ENCODE measurements around the gene HRG.

Gene HRG

DNA sequence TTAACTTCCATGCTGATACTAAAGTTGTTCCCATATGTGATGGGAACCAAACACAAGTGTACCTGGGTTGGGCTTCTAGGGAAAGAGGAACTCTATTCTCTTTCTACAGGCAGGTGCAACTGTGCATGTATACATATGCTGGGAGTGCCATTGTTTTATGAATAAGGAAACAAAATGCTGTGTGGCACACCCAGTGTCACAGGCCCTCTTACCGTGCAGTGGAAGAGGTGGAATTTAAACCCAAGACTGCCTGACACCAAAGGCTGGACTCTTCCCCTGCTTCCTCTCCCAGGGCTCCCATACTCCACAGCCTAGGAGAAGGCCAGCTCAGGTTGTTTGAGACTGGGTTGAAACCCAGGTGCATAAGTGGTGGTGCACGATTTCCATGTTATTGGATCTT lies 27.6 kb upstream of the HRG start:
- DNase-seq = no peak

DNA sequence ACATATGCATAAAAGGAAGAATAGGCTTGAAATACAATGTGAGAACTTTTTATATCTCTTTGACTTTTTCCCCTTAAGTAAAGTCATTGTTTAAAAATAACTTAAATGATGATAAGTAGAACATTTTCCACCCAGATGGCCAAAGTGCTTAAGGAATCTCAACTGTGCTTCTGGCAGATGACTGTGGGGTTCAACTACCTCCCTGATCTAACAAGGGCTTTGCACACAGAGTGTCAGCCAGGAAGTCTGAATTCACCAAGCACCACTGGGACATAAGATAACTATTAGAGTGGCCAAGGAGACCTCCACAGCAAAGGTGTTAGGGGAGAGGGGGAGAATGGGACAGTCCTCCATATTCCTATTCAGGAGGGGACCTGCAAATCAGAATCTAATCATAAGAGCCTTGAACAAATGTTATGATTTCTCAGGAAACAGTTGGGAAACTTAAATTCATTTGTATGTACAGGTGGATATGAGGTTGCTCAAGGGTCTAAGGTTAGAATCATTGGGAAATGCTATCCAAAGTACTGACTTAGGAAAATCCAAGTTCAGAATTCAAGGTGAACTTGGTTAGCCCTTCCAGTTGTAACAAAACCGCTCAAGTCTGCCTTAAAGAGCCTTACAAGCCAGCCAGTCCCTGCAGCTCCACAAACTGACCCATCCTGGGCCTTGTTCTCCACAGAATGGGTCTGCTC lies 25.9 kb upstream of the HRG start, which contains the start of gene FETUB:
TSS of gene FETUB (plus strand) at position 622 of the 695 bp plus-strand sequence. CDS start at position 684, 62 bp downstream.
- no peak for DNase-seq

DNA sequence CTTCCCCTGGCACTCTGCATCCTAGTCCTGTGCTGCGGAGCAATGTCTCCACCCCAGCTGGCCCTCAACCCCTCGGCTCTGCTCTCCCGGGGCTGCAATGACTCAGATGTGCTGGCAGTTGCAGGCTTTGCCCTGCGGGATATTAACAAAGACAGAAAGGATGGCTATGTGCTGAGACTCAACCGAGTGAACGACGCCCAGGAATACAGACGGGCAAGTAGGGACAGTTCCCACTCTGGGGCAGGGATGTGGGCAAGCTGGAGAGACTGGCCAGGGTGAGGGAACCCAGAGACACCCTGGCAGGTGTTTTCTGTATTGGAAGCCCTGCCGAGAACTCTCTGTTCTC lies 25.4 kb upstream of the HRG start:
- DNase-seq = no peak

DNA sequence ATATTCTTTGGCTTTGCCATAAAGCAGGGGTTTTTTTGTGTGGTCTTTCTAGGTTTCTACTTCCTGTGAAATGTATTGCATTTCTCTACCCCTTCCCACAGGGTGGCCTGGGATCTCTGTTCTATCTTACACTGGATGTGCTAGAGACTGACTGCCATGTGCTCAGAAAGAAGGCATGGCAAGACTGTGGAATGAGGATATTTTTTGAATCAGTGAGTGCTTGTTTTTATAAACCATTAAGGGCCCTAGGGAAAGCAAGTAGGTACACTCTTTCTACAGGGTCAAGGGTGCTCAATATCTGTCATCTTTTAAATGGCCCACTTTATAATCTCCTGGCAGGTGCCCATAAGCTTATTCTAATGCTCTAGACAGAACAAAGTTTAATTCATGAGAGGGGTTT lies 24.9 kb upstream of the HRG start:
- no peak for DNase-seq

DNA sequence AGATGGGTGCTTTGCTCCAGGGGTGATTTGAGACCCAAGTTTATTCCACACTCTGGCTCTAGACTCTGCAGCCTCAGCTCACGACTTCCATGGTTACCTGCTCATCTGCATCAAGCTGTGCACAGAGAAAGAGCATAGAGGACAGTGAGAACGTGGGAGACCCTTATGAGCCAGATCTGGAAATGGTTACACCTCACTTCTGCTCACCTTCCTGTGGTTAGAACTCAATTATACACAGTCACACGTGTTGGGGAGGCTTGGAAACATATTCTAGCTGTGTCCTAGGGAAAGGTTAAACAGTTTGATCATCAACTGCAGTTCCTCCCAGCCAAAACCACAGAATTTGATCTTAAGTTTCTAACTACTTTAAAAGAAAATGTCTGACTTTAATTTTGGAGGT lies 23.8 kb upstream of the HRG start:
- DNase-seq = no peak

DNA sequence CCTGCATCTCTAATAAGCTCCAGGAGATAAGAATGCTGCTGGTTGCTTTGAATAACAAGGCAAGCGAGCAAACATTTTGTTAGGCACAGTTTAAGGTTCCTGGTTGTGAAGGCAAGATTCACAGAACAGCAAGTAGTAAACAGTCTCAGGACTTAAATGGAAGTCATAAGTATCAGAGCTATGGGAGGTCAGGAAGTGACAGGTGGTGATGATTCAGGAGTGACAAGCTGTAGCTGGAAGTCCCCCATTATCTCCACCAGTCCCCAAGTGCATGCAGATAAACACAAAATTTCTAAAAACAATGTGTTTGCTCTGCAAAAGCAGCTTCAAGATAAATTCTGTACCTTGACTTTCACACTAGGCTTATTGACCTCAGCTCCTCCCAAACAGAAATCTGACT lies 22.3 kb upstream of the HRG start:
- DNase-seq = no peak

DNA sequence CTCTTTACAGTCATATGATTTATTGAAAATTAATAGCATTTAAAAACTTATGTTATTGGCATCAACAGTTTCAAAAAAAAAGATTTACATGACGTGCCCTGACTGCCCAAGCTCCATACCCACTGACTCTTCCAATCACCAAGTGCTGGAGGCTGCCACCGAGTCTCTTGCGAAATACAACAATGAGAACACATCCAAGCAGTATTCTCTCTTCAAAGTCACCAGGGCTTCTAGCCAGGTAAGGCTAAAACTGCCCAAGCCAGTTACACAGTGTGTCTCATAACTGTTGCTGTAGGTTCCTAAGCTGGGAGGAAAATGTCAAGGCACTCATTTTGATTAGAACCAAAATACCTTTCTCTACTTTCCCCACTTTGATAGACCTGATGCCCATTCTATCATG lies 21.1 kb upstream of the HRG start:
- no peak for DNase-seq

DNA sequence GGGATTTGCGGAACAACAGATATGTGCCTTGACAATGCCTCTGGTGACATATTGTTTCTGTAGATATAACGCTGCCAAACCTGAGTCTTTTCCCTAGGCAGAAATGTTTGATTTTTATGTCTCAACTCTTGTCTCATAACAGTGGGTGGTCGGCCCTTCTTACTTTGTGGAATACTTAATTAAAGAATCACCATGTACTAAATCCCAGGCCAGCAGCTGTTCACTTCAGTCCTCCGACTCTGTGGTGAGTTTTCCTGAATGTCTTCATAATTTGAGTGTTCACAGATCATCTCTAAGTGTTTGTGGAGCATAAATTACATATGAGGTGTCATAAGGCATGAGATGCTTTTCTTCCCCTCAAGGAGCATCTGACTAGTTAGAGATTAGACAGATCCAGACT lies 19.7 kb upstream of the HRG start:
- no peak for DNase-seq

DNA sequence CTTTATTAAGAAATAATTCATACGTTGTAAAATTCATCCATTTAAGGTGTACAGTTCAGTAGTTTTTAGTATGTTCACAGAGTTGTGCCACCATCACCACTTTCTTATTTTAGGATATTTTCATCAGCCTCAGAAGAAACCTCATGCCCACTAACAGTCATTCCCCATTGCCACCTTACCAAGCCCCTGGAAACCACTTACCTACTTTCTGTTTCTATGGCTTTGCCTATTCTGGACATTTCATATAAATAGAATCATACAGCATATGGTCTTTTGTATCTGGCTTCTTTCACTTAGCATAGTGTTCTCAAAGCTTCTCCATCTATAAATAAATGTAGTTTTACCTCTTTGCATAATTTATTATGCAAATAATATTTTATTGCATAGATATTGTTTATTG lies 19.0 kb upstream of the HRG start:
- no peak for DNase-seq

DNA sequence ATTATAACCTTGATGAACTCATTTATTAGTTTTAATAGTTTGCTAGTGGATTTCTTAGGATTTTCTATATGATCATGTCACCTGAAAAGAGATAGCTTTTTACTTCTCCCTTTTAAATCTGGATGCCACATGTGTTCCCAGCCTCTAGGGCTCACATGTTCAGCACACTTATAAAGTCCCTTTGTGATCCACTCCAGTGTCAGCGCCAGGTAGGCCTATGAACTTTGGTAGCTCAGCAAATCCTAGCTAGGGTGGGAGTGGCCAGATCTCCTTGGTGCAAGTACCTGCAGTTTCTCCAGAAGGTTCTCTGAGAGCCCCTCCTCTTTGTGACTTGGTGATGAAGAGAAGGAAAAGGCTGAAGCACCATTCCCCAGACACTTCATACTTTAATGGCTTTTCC lies 17.0 kb upstream of the HRG start:
- no peak for DNase-seq

DNA sequence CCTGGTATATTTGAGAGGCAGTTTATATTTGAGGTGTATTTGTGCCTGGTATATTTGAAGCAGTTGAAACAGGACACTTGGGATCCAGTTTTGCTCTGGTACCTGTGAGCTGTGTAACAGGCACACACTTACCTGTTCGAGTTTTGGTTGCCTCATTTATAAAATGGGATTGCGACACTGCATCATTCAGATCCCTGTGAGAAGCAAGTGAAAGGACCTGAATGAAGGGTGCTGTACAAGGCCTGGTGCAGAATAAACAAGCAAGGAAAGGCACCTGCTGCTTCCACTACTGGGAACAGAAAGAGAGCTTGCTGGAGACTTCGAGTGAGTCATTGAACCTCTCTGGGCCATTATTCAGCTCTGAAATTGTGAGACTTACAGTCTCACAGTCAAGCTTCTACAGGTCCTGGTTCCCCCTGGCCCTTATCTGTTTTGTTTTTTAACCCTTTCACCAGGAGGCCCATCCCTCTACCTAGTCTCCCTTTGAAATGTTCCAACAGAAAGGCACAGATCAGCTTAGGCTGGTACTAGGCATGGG lies 14.1 kb upstream of the HRG start:
- DNase-seq = no peak

DNA sequence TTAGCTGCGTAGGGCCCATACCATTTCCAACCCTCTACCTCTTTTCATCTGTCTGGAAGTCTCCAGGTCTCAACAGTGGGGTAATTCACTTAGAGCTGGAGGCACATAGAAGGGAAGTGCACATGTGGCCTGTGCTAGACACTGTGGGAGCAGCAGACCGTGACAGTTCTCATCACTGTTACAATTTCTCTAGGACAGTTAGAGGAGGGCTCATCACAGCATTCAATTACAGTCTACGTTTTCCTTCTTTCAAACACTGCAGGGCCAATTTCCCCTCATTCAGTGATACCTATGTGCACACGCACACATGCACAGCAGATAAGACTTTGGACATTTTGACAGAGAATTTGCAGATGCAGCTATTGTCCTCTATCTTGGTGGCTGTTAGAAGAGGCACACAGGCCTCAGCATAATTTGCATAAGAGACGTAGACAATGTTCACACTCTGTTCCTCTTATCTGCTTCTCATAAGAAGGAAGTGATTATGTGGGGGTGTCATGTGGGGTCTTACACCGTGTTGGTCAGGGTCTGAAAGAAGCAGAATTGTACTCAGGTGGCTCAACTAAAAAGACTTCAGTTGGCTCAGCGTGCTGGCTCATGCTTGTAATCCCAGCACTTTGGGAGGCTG lies 12.6 kb upstream of the HRG start:
- DNase-seq = no peak

DNA sequence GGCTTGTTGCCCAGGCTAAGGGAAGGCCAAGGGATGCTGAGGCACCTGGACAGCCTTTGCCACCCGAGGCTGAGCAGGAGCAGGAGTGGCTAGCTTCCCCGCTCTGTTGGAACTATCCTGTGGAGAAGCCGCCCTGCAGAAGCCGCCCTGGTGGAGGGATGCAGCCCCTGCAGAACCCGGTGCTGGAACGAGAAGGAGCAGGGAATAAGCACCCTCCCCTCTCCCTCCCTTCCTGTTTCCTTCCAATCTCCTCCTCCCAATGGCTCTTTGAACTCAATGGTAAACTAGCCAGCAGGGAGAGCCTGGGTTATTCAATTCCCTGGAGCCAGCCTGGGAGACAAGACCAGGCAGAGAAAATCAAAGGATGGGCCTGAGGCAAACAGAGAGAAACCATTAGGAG lies 11.8 kb upstream of the HRG start:
- DNase-seq = no peak

DNA sequence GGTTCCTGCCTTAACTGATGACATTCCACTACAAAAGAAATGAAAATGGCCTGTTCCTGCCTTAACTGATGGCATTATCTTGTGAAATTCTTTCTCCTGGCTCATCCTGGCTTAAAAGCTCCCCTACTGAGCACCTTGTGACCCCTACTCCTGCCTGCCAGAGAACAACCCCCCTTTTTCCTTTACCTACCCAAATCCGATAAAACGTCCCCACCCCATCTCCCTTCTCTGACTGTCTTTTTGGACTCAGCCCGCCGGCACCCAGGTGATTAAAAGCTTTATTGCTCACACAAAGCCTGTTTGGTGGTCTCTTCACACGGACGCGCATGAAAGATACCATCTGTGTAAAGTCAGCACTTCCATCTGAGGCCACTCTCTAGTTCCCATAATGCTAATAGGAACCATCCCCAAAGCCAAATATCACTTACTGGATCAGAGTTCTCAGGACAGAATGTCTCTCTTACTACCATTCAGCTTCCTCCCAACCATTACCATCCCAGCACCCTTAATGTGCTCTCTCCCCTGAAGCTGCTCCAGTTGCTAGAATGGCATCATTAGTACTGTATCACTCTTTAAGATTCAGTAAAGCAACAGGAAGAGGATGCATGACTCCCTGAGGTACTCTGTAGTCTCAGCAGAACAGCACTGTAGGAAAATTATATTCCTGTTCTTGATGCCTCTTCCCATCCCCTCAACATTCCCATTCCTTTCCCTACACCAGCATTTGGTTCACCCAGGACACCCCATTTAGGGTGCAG lies 2.3 kb upstream of the HRG start:
- DNase-seq = no peak

DNA sequence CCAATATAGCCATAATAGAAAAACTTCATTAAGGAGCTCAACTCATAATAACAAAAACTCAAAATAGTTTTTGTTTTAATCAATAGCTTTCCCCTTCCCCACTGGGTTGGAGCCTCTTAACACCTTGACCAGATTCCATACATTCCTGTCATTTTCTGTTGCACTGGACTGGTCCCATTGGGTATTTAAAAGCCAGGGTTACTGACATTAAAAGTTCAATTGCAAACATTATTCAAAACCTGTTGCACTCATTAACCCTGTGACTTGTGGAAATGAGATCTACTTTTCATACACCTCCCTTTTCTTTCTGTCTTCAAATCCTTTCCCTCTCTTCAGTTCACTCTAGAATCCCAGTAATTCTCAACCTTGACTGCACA lies 1.7 kb upstream of the HRG start:
- DNase-seq = no peak

DNA sequence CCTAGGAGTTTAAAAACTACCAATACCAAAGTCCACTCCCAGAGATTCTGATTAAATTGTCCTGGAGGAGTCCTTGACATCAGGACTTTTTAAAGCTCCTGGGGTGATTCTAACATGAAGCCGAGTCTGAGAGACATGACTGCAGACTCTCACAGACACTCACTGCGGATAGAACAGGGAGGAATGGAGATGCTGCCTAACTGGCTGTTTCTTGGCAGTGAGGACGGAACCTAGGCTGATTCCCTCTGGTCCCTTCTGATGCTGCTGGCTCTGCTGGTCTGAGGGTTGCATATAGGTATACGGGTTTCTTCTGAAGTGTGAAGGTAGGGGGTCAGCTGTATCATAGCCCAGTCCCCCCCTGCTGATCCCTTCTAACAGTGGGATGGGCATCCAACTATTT lies 1.3 kb upstream of the HRG start:
- no peak for DNase-seq

DNA sequence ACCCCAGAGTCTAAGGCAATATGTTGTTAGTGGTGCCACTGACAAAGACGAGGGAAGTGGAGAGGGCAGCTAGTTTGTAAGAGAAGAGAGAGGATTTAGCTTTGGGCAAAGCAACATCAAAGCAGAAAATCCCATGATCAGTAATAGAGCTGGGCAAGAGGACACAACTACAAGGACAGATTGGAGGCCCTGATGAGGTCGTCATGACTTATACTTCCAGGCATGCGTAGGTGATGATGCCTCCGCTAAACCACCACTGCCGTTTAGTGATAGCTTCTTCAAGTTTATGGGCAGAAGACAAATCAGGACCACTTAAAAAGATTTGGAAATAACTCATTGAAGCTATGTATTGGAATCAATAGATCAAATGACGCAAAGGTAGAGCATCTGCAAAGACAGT lies 2.6 kb downstream of the HRG start:
- no peak for DNase-seq

DNA sequence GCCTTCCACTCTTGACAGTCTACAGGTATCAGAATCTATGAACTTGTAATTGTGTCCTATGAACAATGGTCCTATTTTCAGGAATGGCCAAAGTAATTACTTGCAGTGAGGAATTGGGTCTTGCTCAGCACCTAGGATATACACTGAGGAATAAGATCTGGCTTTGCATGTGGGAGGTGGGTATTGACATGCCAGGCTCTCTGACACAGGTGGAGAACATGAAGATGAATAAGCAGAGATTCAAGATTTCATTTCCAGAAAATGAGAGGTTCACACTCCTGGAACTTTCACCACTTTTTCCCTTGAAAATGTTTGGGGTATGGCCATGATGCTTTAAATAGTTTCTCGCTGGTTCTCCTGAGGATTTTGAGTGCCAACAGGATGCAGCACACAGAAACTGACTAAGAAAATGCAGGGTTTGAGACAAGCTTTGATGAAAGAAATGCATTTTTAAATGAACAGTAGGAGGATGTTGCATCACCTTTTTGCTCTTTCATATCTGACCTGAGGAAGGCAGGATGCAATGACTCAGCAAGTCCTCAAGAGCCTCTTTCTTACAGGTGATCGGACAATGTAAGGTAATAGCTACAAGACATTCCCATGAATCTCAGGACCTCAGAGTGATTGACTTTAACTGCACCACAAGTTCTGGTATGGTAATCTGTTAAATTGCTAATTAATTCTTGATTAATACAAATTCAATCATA lies 3.7 kb downstream of the HRG start:
- DNase-seq = no peak

DNA sequence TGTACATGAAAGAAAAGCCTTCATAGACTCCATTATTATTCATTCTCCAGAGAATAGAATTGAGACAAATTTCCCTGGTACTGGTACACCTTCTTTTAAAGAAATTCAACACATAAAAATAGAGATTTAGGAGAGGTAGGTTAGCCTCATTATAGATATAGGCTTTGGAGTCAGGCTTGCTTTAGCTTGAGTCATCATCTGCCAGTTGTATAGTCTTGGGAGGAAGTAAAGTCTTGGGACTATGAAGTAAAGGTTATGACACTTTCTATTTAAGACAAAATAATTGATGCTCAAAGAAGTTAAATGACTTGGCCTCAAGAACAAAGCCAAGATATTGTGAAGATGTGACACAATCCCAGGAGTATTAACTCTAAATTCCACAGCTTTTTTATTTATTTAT lies 4.3 kb downstream of the HRG start:
- DNase-seq = no peak

DNA sequence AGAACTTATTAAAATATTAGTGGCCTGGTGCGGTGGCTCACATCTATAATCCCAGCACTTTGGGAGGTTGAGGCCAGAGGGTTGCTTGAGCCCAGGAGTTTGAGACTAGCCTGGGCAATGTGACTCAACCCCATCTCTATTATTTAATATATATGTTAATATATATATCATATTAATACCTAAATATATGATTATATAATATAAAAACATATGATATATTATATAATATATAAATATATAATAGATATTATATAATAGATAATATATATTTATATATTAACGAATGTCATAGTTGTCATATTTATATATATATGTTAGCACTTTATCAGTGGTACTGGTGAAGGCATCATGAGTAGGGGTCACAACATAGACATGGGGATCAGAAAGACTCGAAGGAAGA lies 5.2 kb downstream of the HRG start:
- no peak for DNase-seq

DNA sequence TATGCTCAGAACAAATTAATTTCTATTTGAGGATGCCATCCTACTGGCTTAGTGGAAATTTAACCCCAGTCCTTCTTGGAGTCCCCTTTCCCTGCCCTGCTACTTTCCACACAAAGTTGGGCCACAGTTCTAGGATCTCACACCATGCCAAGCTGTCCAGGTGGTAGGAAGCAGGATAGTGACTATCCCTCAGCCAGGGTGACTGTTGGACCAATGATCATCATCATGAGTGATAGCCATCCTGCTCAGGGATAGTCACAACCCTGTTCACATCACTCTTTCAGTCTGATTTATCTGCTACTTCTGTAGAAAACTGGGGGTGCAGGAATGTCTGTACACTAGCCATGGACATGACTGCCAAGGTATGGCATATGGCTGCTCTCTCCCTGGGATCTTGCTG lies 12.8 kb downstream of the HRG start:
- DNase-seq = no peak

DNA sequence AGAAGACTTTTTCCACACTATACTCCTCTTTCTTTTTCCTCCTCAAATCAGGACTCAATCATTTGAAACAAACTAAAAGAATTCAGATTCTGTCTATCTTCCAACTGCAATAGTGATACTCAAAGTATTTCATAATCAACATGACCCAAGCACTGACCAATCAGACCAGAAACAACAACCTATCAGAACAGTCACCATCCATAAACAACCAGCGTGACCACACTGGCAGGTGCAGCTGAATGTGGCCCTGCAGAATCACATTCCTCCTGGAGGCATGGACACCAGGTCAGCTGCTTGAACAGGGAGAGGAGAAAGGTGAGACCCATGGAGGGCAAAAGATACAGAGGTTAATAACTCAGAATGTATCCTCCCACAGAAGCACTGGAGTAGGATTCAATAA lies 13.3 kb downstream of the HRG start:
- DNase-seq = no peak

DNA sequence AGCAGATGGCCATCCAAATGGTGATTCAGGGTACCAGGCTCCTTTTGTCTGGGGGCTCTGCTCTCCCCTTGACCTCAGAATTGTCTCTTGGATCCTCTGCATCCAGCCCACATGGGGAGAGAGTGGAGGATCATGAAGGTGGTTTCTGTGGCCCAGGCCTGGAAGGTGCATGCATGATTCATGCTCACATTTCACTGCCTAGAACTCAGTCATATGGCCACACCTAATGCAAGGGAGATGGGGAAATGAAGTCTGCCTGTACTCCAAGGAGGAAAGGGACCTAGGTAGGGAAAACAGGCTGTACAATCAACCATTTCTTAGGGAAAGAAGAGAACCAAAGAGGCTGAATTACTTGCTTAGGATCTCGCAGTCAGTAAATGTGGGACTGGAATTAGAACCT lies 15.1 kb downstream of the HRG start:
- DNase-seq = no peak

DNA sequence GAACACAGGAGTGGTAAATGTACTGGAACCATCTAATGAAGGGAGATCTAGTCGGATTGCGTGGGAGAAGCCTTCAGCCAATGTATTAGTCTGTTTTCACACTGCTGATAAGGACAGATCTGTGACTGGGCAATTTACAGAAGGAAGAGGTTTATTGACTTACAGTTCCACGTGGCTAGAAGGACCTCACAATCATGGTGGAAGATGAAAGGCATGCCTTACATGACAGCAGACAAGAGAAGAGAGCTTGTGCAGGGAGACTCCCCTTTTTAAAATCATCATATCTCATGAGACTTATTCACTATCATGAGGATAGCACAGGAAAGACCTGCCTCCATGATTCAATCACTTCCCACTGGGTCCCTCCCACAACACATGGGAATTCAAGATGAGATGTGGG lies 17.0 kb downstream of the HRG start:
- DNase-seq = no peak
